Spleen (tissue), 13 donors: ENCODE results near the gene ABCA7. TPM values are rescaled to one million over a fixed set of nuclear protein-coding genes. Genes with fewer than 3 reads are reported as not detected.

ENCODE experiments used
- DNase-seq: peaks from one replicate; pipeline ENCODE4 v3.0.0-alpha.2; 2020
- H3K27ac ChIP-seq, 8 donors: fragments of 200-600 bp; sonication (generic) in 7 of 8; 1 replicate in 4 of 8; 2 replicates in 4 of 8; pipeline versions ENCODE4 v1.5.0 to v1.8.0; 2016 to 2021; ENCODE audit warnings: inconsistent platforms in 4 of 8, mild to moderate bottlenecking in 4 of 8, moderate library complexity in 1 of 8
- H3K27me3 ChIP-seq, 7 donors: fragments of 200-600 bp; sonication (generic) in 6 of 7; replicated peaks in 1 of 7; 1 replicate in 4 of 7; 2 replicates in 3 of 7; pipeline versions ENCODE4 v1.5.0 to v1.8.0; 2016 to 2021; ENCODE audit warnings: inconsistent platforms in 3 of 7, mild to moderate bottlenecking in 1 of 7
- H3K36me3 ChIP-seq, 6 donors: fragments of 200-600 bp; sonication (generic) in 5 of 6; 1 replicate in 4 of 6; 2 replicates in 2 of 6; pipeline versions ENCODE4 v1.5.0 to v1.8.0; 2016 to 2021; ENCODE audit warnings: inconsistent platforms in 2 of 6
- H3K4me1 ChIP-seq, 6 donors: fragments of 200-600 bp; sonication (generic) in 5 of 6; 1 replicate in 3 of 6; 2 replicates in 3 of 6; pipeline versions ENCODE4 v1.5.0 to v1.8.0; 2016 to 2021; ENCODE audit warnings: inconsistent platforms in 3 of 6
- H3K4me3 ChIP-seq, 8 donors: fragments of 200-600 bp; sonication (generic) in 7 of 8; 1 replicate in 4 of 8; 2 replicates in 4 of 8; pipeline versions ENCODE4 v1.5.0 to v1.8.0; 2016 to 2021; ENCODE audit warnings: inconsistent platforms in 4 of 8, mild to moderate bottlenecking in 4 of 8, moderate library complexity in 2 of 8
- H3K9me3 ChIP-seq, 8 donors: fragments of 200-600 bp; sonication (generic) in 7 of 8; 1 replicate in 4 of 8; 2 replicates in 4 of 8; pipeline versions ENCODE4 v1.5.0 to v1.8.0; 2016 to 2021; ENCODE audit warnings: inconsistent platforms in 4 of 8
- POLR2A ChIP-seq, 3 donors: fragments of 450-650 bp; IDR thresholded peaks; one replicate each; pipeline ENCODE4 v1.5.1; 2017; ENCODE audit warnings: antibody characterized with exemption in 3 of 3, mild to moderate bottlenecking in 1 of 3
- POLR2AphosphoS5 ChIP-seq, 3 donors: sonication (generic); formaldehyde crosslinking; IDR thresholded peaks; one replicate each; pipeline ENCODE4 v1.5.1; 2017; ENCODE audit warnings: antibody characterized with exemption in 3 of 3
- WGBS, 5 donors: extraction: QIAGEN DNeasy Blood & Tissue Kit in 3 of 5; methylation state at CpG; one replicate each; pipeline versions ENCODE4 v1.1.5 to v1.1.7; 2013 to 2018; 5-methylcytosine and 5-hydroxymethylcytosine counted together
- intact Hi-C: fragments of 100-400 bp; cut with DNase I; formaldehyde crosslinking; loops from one replicate; pipeline ENCODE4 v1.15.0; 2023; ENCODE audit warnings: low total_unique reads
- long read RNA-seq, 2 donors: transcript quantifications; one replicate each; lab custom pipeline, GENCODE V29; 2026
- polyA plus RNA-seq, 3 donors: library from polyadenylated mRNA; stranded (reverse); fragments of 200-250 nt; gene quantifications; one replicate each; pipeline ENCODE4 v1.2.1, GENCODE V29; 2013
- total RNA-seq, 7 donors: library from RNA; depleted of rRNA in 3 of 7; stranded (reverse); fragments of >200 nt in 3 of 7; fragmentation: NEBNext Ultra II Directional in 4 of 7; extraction: Animal tissue kit (Norgen Biotek cat#: 25700) in 4 of 7; gene quantifications; one replicate each; pipeline versions ENCODE4 v1.1.0 to v1.2.1, GENCODE V29; 2016 to 2021
- TF ChIP-seq, protein P1 (sequence below), 11 experiments: fragments of 200-600 bp in 7 of 11; fragments of 450-650 bp in 4 of 11; sonication (generic) in 4 of 11; IDR thresholded peaks in 8 of 11; conservative IDR thresholded peaks in 3 of 11; 1 replicate in 7 of 11; 2 replicates in 4 of 11; pipeline versions ENCODE4 v1.4.0 to v1.8.0; 2016 to 2021; ENCODE audit warnings: antibody characterized with exemption in 11 of 11, inconsistent platforms in 4 of 11, mild to moderate bottlenecking in 1 of 11
- donor health status: healthy with polysubstance abuse.
- donor health status: DM: no; HTN: no; CAD: no; lungs with moderate emphysema.
- donor health status: DM: no; HTN: no; CAD: no.
- donor health status: Bipolar disorder and iron deficiency.
- donor health status: healthy.
- donor health status: DM: no; HTN: no; CAD: no.
- donor health status: DM: yes; HTN: yes; CAD: no.

ABCA7 gene, protein sequence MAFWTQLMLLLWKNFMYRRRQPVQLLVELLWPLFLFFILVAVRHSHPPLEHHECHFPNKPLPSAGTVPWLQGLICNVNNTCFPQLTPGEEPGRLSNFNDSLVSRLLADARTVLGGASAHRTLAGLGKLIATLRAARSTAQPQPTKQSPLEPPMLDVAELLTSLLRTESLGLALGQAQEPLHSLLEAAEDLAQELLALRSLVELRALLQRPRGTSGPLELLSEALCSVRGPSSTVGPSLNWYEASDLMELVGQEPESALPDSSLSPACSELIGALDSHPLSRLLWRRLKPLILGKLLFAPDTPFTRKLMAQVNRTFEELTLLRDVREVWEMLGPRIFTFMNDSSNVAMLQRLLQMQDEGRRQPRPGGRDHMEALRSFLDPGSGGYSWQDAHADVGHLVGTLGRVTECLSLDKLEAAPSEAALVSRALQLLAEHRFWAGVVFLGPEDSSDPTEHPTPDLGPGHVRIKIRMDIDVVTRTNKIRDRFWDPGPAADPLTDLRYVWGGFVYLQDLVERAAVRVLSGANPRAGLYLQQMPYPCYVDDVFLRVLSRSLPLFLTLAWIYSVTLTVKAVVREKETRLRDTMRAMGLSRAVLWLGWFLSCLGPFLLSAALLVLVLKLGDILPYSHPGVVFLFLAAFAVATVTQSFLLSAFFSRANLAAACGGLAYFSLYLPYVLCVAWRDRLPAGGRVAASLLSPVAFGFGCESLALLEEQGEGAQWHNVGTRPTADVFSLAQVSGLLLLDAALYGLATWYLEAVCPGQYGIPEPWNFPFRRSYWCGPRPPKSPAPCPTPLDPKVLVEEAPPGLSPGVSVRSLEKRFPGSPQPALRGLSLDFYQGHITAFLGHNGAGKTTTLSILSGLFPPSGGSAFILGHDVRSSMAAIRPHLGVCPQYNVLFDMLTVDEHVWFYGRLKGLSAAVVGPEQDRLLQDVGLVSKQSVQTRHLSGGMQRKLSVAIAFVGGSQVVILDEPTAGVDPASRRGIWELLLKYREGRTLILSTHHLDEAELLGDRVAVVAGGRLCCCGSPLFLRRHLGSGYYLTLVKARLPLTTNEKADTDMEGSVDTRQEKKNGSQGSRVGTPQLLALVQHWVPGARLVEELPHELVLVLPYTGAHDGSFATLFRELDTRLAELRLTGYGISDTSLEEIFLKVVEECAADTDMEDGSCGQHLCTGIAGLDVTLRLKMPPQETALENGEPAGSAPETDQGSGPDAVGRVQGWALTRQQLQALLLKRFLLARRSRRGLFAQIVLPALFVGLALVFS (N-terminal part only)
- total RNA-seq (100 to 1,000 TPM in 3 of 7 donors, 10 to 100 TPM in 4; 64.6 to 162 (median 94.7) TPM), polyA plus RNA-seq (100 to 1,000 TPM in 2 of 3 donors, 10 to 100 TPM in 1; 67.5 to 197 (median 152) TPM)
- long read RNA-seq, donor 1, result 0 reads
- long read RNA-seq, donor 2, partial matches to known transcripts, result 0 of 2 reads
- long read RNA-seq, donor 2, other reads (novel, unspliced or antisense), result 0 of 2 reads

DNA sequence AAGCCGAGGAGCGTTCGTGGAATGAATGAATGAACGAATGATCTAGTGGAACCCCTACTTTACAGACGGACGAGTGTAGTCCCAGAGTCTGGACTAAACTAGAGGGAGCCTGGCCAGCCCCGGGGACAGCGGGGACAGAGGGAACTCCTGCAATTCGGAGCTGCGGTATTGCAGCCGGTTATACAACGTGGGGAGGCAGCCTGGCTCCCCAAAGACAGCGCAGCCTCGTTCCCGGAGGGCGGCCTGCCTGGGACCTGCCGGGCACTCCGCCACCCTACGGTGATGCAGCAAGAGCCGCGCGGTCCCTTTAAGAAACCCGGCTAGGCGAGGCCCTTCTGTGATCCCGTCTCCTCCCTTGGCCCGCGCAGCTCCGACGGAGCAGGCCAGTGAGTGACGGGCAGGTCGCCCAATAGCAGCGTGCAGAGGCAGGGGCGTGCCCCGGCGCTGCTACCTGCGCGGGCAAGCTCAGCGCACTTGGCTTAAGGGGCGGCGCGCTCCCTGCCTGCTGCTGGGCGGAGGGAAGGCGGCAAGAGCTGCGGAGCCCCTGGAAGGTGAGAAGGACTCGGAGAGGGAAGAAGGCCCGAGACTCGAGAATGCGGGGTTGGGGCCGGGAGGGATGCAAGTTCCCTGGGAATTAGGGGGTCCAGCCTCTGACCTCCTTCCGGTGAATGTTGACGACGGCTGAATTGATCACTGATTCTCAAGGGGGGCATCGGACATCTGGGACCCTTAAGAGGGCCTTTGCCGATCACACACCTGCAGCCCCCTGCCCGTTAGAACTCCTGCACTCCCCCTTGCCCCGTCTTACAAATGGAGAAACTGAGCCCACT is at the start of gene ABCA7:
Gene ABCA7, plus strand, starts transcription at position 462 of the 830 bp plus-strand sequence. CDS start 1,255 bp downstream, outside the sequence.
- H3K27ac ChIP-seq, result peak within 1 kb of the TSS; percentile 53 to 94 (median 86)
- peak within 1 kb of the TSS; percentile 56 to 92 (median 70) for H3K4me3 ChIP-seq
- intact Hi-C loops, result no loop called here
- peaks cover 38 to 86% (median 61%) of the 10 kb centered on the region in 6 donors for H3K4me1 ChIP-seq
- TF ChIP-seq POLR2A (IDR thresholded peaks at IDR 0.05), result peak in 2 of 3 donors; percentile 33 to 72
- TF ChIP-seq POLR2AphosphoS5 (IDR thresholded peaks at IDR 0.05), result peak; percentile 96 to 99 (median 97)
- TF ChIP-seq, protein P1, sequence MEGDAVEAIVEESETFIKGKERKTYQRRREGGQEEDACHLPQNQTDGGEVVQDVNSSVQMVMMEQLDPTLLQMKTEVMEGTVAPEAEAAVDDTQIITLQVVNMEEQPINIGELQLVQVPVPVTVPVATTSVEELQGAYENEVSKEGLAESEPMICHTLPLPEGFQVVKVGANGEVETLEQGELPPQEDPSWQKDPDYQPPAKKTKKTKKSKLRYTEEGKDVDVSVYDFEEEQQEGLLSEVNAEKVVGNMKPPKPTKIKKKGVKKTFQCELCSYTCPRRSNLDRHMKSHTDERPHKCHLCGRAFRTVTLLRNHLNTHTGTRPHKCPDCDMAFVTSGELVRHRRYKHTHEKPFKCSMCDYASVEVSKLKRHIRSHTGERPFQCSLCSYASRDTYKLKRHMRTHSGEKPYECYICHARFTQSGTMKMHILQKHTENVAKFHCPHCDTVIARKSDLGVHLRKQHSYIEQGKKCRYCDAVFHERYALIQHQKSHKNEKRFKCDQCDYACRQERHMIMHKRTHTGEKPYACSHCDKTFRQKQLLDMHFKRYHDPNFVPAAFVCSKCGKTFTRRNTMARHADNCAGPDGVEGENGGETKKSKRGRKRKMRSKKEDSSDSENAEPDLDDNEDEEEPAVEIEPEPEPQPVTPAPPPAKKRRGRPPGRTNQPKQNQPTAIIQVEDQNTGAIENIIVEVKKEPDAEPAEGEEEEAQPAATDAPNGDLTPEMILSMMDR (IDR thresholded peaks at IDR 0.05 in 8 of 11, conservative IDR thresholded peaks at IDR 0.05 in 3 of 11), result peak in 3 of 11 experiments; percentile 22 to 48 (median 46)
- WGBS, 5 donors, result 2 to 7% (median 3%) methylated on average over 32 to 56 of the region's 56 CpGs
- peak; percentile 100 for DNase-seq
- H3K36me3 ChIP-seq, result peaks cover 0 to 74% (median 36%) of the 10 kb centered on the region in 6 donors
- H3K27me3 ChIP-seq, result no peaks in the 10 kb centered on the region
- H3K9me3 ChIP-seq, result no peaks in the 10 kb centered on the region

DNA sequence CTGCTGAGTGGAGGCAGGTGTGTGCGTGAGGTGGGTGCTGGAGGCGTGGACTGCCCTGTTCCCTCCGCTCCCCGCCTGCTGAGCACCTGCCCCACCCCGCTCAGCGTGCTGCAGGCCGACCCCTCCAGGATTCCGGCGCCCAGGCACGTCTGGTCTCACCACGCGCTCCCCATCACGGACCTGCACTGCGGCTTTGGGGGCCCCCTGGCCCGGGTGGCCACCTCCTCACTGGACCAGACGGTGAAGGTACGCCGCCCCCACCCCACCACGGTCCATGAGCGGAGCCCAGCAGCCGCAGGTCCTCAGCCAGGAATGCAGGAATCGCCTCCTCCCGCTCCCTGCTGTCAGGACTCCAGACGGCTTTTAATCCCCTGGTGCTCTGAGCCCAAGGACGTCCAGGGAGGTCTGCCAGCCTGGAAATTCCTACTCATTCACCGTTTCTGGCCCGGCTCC is 49.8 kb upstream of the ABCA7 start:
- TF ChIP-seq POLR2A (IDR thresholded peaks at IDR 0.05), result no peak
- TF ChIP-seq, protein P1 (IDR thresholded peaks at IDR 0.05 in 8 of 11, conservative IDR thresholded peaks at IDR 0.05 in 3 of 11), result no peak
- no peak for TF ChIP-seq POLR2AphosphoS5 (IDR thresholded peaks at IDR 0.05)
- peaks cover 0 to 90% (median 60%) of the 10 kb centered on the region in 6 donors for H3K36me3 ChIP-seq
- intact Hi-C loops, result no loop called here

DNA sequence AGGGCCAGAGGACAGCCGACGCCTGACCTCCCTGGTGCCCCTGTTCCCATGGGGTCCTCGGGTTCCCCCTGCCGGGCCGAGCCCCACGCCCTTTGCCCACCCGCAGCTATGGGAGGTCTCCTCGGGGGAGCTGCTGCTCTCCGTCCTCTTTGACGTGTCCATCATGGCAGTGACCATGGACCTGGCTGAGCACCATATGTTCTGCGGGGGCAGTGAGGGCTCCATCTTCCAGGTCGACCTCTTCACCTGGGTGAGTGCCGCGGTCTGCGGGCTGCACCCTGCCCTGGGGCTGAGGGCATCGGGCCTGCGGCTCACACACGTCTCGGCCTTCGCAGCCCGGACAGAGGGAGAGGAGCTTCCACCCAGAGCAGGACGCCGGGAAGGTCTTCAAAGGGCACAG is 49.2 kb upstream of the ABCA7 start:
- peaks cover 0 to 94% (median 60%) of the 10 kb centered on the region in 6 donors for H3K36me3 ChIP-seq
- 88 to 94% (median 92%) methylated on average over 16 to 23 of the region's 23 CpGs for WGBS, 5 donors
- no peaks in the 10 kb centered on the region for H3K9me3 ChIP-seq
- peaks cover 0 to 15% (median 6%) of the 10 kb centered on the region in 7 donors for H3K27me3 ChIP-seq
- H3K4me1 ChIP-seq, result peaks cover 0 to 16% (median 3%) of the 10 kb centered on the region in 6 donors
- DNase-seq, result no peak
- intact Hi-C loops, result no loop called here
- H3K4me3 ChIP-seq, result no peak overlapping the region
- H3K27ac ChIP-seq, result no peak overlapping the region
- TF ChIP-seq POLR2A (IDR thresholded peaks at IDR 0.05), result no peak
- TF ChIP-seq POLR2AphosphoS5 (IDR thresholded peaks at IDR 0.05), result peak in 1 of 3 donors; percentile 20
- TF ChIP-seq, protein P1 (IDR thresholded peaks at IDR 0.05 in 8 of 11, conservative IDR thresholded peaks at IDR 0.05 in 3 of 11), result no peak

More for the DNA sequence above, 49.8 kb upstream of the ABCA7 start:
- Histone ChIP-seq H3K4me3 (no peak overlapping the region), H3K9me3 (no peaks in the 10 kb centered on the region), H3K27ac (no peak overlapping the region), H3K4me1 (peaks cover 0 to 19% (median 7%) of the 10 kb centered on the region in 6 donors), H3K27me3 (peaks cover 0 to 9% (median under 1%) of the 10 kb centered on the region in 7 donors)
- 87 to 92% (median 91%) methylated on average over 17 to 27 of the region's 27 CpGs for WGBS, 5 donors
- no peak for DNase-seq
